HG02571 (cell line): ENCODE results near the gene PCYOX1L.

ENCODE experiments used
- ATAC-seq: cut with Tn5 transposase; IDR thresholded peaks from one replicate; pipeline ENCODE4 v1.9.1; 2021; ENCODE audit warnings: mild to moderate bottlenecking, moderate library complexity; ENCODE audit not compliant: unreplicated experiment

Gene PCYOX1L

GRCh38 chr5:149357370-149358293, at the start of gene PCYOX1L:
Gene PCYOX1L (plus strand): TSS chr5:149358046. CDS start chr5:149358069, 23 bp downstream.
- peak; percentile 99 for ATAC-seq

GRCh38 chr5:149309354-149309753, 48.5 kb upstream of the PCYOX1L start:
- ATAC-seq = no peak

- ATAC-seq = no peak
These were observed 47.4 kb upstream of the PCYOX1L start for GRCh38 chr5:149310488-149310887.

GRCh38 chr5:149310947-149311658, 46.7 kb upstream of the PCYOX1L start:
- ATAC-seq = no peak

- no peak for ATAC-seq
These were observed 44.5 kb upstream of the PCYOX1L start for GRCh38 chr5:149313151-149313841.

- no peak for ATAC-seq
These were observed 43.2 kb upstream of the PCYOX1L start for GRCh38 chr5:149314571-149315111.

GRCh38 chr5:149315753-149316152, 42.1 kb upstream of the PCYOX1L start:
- ATAC-seq = no peak

- no peak for ATAC-seq
These were observed 40.4 kb upstream of the PCYOX1L start for GRCh38 chr5:149317281-149318048.

- ATAC-seq = no peak
These were observed 38.7 kb upstream of the PCYOX1L start for GRCh38 chr5:149319174-149319573.

GRCh38 chr5:149320791-149321330, 37.0 kb upstream of the PCYOX1L start:
- ATAC-seq = no peak

- ATAC-seq = no peak
These were observed 35.3 kb upstream of the PCYOX1L start for GRCh38 chr5:149322518-149322917.

- ATAC-seq = no peak
These were observed 34.6 kb upstream of the PCYOX1L start for GRCh38 chr5:149323210-149323609.

GRCh38 chr5:149323621-149324205, 34.1 kb upstream of the PCYOX1L start:
- ATAC-seq = no peak

GRCh38 chr5:149324641-149325040, 33.2 kb upstream of the PCYOX1L start:
- ATAC-seq = no peak

GRCh38 chr5:149325166-149325735, 32.6 kb upstream of the PCYOX1L start:
- no peak for ATAC-seq

- no peak for ATAC-seq
These were observed 32.0 kb upstream of the PCYOX1L start for GRCh38 chr5:149325894-149326293.

GRCh38 chr5:149326611-149327010, 31.2 kb upstream of the PCYOX1L start:
- no peak for ATAC-seq

- ATAC-seq = no peak
These were observed 29.7 kb upstream of the PCYOX1L start for GRCh38 chr5:149328177-149328576.

GRCh38 chr5:149333711-149334443, 24.0 kb upstream of the PCYOX1L start:
- no peak for ATAC-seq
